SIG-M5 (cell line): ENCODE measurements around the gene DENND4A.
A peak's percentile ranks its signal among the peaks of the same experiment; 100 is the strongest.

ENCODE experiments used
- DNase-seq: peaks from one replicate; lab custom pipeline; 2025; lab: John Stamatoyannopoulos, UW

DENND4A gene

DNA sequence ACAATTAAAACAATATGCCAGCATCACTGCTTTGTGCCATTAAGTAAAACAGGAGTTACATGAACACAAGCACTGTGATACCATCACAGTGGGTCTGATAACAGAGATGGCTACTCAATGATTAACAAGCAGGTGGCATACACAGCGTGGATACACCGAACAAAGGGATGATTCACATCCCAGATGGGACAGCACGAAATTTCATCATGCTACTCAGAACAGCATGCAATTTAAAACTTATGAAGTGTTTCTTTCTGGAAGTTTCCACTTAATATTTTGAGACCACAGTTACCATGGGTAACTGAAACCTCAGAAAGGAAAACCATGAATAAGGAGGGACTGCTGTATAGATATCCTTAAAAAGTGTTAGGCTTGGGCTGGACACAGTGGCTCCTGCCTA, 125.8 kb downstream of the DENND4A start:
- no peak for DNase-seq

DNA sequence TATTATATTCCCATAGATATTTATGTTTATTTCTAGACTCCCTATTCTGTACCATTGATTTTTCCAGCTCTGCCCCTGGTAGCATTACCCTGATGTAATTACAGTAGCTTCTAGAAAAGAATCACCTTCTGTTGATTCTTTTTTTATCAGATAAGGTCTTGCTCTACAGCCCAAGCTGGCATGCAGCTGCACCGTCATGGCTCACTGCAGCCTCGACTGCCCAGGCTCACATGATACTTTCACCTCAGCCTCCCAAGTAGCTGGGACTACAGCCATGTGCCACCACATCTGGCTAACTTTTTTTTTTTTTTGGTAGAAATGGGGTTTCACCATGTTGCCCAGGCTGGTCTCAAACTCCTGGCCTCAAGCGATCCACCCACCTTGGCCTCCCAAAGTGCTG, 128.6 kb downstream of the DENND4A start:
- DNase-seq, result no peak

- DNase-seq, result no peak
These were observed 131.2 kb downstream of the DENND4A start for GRCh38 chr15:65660927-65661326.

GRCh38 chr15:65659502-65660052, 132.5 kb downstream of the DENND4A start:
- DNase-seq, result no peak

GRCh38 chr15:65655457-65655856, 136.6 kb downstream of the DENND4A start:
- no peak for DNase-seq

DNA sequence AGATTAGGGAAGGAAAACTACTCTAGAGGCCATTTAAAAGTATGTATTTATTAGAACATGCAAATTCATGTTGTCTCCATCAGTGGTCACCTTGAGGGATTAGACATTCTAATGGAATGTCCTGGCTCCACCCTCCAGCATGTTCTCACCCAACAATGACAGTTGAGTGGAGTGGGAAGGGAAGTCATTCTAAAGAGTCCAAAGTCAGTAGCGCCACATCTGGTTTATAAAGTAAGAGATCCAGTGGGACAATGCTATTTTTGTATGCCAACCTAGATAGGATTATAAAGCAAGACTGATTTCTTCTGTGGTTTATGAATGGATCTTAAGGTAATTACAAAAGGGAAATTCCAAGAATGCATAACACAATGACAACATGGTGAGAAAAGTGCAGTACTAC, 137.1 kb downstream of the DENND4A start:
- DNase-seq, result no peak

- DNase-seq, result no peak
These were observed 138.1 kb downstream of the DENND4A start for GRCh38 chr15:65653801-65654521.

GRCh38 chr15:65653341-65653740, 138.8 kb downstream of the DENND4A start:
- no peak for DNase-seq

DNA sequence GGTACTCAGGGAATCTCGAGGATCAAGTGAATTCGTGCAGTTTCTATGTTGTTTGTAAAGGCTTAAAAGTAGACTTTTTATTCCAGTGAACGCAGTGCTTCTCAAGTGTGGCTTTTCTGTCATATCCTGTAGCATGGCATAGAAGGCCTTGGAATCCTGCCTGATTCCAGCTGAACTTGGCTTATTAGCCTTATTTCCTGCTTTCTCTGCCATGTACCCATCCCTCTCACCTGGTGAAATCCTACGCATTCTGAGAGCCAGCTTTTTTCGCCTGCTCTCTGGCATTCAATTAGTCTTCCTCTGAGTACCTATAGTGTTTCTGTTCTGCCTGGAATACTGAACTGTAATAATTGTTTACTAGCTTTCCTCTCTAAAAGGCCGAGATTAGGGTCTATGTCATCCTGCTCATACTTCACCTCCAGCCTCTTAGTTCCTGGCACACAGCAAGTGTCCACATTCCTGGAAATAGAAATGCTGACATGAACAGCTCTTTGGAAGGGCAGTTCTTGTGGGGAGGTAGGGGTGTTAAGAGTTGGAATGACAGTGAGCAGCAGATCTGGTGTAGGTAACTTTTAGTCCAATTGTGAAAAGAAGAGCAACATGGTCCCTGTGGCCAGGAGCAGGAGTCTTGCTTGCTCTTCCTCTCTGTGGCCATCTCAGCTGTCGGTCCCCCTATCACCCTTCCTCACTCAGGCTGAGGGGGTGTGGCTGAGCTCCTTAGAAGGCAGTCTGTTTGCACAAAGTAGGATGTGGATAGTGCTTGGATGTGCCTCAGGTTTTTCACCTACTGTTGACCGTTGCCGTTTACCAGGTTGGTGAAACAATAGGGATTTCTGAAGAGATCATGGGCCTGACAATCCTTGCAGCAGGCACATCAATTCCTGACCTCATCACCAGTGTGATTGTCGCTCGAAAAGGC, 140.0 kb downstream of the DENND4A start:
- no peak for DNase-seq

DNA sequence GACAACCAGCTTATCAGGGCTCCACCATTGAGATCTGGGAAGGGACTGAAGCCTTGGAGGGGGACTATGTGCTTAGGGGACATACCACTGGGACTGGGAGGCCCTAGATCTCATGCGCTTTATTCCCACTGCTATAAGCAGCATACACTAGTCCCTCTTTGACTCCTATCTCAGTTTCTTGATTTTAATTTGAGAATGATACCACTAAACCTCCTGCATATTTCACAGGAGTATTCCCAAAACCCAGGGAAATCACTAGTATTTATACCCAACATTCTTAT, 141.1 kb downstream of the DENND4A start:
- DNase-seq, result no peak

DNA sequence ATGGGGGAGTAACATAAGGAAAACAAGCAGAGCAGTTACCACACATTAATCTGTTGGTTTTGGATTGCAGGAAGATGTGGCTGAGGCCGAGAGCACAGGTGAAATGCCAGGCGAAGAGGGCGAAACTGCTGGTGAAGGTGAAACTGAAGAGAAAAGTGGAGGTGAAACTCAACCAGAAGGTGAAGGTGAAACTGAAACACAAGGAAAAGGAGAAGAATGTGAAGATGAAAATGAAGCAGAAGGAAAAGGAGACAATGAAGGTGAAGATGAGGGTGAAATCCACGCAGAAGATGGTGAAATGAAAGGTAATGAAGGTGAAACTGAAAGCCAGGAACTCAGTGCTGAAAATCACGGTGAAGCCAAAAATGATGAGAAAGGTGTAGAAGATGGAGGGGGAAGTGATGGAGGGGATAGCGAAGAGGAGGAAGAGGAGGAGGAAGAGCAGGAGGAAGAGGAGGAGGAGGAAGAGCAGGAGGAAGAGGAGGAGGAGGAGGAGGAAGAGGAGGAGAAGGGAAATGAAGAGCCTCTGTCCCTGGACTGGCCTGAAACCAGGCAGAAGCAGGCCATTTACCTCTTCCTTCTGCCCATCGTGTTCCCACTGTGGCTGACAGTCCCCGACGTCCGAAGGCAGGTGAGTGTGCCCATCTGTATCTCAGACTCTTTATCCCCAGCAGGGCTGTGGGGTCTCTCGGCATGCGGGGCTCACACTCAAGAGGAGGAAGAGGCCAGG, 141.6 kb downstream of the DENND4A start:
- DNase-seq, result no peak

GRCh38 chr15:65646486-65646885, 145.6 kb downstream of the DENND4A start:
- DNase-seq, result no peak

DNA sequence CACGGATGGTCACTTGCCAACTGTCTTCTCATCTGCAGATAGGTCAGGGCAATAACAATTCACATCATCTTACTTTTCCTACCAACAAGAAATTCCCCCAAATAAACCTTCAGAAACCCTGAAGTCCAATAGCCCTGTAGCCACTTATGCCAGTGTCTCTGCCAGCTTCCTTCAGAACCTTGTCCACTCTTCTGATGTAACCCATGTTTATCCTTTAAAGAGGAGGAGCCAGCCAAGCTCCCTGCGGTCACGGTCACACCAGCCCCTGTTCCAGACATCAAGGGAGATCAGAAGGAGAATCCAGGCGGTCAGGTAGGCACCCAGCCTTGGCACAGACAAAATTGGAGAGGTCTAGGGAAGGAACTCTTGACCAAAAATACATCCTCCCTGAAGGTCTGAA, 146.7 kb downstream of the DENND4A start:
- DNase-seq, result no peak

- no peak for DNase-seq
These were observed 147.8 kb downstream of the DENND4A start for GRCh38 chr15:65644282-65644681.

DNA sequence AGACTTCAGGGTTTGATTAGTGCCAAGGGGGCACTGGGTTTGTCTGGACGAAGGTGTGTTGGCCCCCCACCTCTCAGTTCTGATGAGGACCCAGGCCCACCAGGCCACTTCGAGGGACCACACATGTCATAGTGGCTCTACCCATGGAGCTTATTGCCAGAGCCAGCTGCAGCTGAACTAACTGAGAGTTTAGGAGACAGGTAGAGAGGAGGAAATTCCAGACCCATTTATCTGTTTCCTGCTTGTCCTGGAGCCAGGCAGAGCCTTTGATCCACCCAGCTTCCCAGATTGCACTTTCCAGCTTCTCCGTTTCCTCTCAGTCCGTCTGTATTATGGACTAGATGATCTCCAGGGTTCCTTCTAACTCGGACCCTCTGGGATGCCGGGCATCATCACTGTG, 149.5 kb downstream of the DENND4A start:
- no peak for DNase-seq

DNA sequence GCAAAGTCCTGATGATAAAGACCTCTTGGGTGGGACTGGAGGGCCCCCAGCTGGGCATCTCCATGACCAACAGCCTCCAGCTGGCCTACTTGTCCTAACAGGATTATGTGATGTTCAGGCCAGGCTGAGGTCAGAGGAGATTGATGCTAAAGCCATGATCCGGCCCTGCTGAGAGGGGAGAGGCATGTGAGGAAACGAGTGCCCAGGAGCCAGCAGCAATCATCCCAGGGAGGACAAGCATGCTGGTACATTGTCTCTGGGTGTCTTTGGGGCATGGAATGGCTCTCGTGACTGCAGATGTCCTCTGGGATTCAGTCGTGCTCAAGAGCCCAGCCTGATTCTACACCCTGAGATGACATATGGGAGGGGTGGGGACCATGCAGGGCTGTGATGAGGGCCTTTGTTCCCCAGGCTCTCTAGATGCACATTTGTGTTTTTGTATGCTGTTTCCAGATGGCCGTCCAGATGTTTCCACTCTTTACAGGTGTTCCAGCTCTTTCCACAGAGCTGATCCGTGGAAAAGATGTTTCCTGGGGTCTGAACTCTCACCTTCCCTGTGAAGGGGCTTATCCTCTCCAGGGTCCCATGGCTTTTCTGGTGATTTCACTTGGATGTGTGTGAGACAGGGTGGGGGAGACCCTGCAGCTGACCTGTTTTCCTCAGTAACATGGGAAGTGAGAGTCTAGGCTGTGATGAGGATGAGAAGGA, 150.2 kb downstream of the DENND4A start:
- no peak for DNase-seq

GRCh38 chr15:65639509-65639908, 152.6 kb downstream of the DENND4A start:
- no peak for DNase-seq

DNA sequence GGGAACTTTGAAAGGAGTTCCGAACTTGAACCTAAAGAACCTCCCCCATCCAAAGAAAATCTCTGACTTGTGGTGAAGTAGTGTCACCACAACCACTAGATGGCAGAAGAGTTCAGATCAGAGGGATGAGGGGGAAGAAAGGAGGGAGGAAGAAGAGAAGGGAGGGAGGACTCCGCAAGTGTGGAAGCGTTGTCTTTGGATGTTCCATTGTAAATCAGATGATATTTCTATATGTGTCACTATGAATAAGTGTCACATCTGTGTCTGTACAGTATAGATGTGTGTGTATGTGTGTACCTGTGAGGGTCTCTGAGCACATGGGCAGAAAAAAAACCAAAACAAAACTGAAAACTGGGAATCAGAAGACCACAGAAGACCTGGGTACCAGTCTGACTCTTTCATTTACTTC, 153.4 kb downstream of the DENND4A start:
- peak; percentile 39 for DNase-seq

GRCh38 chr15:65638109-65638508, 154.0 kb downstream of the DENND4A start:
- DNase-seq, result no peak

GRCh38 chr15:65634356-65634755, 157.7 kb downstream of the DENND4A start:
- DNase-seq, result no peak

DNA sequence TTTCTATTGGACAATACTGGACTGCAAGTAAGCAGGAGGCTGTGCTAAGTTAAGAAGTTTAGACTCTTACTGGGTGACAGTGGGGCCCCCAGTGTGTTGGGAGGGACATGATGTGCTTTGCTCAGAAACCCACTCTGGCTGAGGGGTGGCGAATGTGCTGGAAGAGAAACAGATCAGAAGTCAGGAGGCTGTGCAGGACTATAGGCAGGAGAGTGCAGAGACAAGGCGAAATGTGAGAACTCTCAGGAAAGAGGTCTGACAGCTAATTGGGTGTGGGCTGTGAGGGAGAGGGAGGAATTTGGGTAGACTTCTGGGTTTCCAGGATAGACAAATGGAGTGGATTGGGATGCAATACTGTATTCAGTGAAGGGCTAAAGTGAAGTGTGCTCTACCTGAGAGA, 158.3 kb downstream of the DENND4A start:
- no peak for DNase-seq
